GM18861 (cell line): ENCODE results near the gene ERP44.
"Not testable (repeated sequence)": the region's sequence is repeated elsewhere in the genome, so short reads cannot be mapped to it uniquely, and the experiment has no call there.

Source experiments
- ATAC-seq: cut with Tn5 transposase; IDR thresholded peaks from one replicate; pipeline ENCODE4 v1.9.1; 2021; ENCODE audit not compliant: unreplicated experiment

The ERP44 gene

DNA sequence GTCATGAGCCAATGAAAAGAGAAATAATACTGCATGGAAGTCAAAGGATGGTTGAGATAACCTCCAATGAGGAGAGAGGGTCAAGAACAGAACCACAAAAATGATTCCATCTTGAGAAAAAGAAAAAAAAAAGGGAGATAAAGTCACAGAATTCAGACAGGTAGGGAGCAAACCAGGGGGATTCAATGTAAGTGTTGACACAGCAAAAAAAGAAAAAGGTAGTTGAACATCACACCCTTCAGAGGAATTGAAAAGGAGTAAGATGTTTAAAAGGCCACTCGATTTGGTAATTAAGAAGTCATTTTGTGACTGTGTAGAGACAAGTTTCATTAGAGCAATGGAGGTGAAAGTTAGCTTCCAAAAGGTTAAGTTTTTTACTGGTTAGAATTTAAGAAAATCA is 79.3 kb downstream of the ERP44 start:
- no peak for ATAC-seq

DNA sequence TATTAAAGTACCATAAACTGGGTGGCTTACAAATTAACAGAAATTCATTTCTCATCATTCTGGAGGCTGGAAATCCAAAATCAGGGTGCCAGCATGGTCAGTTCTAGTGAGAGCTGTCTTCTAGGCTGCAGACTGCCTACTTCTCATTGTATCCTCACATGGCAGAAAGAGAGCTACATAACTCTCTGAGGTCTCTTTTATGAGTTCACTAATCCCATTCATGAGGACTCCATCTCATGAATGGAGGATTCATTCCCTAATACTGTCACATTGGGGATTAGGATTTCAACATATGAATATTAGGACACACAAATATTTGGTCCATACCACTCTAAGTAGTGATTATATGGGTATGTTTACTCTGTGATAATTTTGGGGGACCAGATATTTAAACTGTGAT is 84.0 kb downstream of the ERP44 start:
- ATAC-seq, result no peak

DNA sequence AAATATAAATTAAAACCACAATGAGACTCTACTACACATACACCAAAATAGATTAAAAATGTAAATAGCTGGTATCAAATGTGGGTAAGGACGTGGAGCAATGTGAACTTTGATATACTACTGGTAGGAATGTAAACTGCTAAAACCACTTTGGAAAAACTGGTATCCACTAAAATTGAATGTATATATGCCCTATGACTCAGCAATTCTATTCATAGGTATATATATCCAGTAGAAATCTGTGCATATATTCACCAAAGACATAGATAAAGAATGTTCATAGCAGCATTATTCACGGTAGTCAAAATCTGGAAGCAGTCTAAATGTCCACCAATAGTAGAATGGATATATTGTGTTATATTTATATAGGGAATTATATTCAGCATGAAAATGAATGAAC is 85.2 kb downstream of the ERP44 start:
- ATAC-seq, result no peak

DNA sequence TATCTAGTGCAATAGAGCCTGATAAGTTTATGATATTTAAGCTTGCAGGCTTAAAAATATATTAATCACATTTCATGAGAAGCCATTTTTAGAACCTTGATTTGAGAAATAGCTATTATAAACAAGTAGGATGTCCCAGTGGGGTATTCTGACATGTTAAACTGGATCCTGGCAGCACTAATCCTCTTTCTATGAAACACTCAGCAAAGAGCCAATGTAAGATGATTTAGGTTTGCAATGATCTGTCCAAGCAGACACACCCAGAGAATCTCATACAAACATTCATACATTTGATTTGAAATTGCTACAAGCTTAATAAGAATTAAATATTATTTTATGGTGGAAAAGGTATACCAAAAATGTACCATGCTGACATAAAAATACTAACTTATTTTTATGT is 86.5 kb downstream of the ERP44 start:
- no peak for ATAC-seq

DNA sequence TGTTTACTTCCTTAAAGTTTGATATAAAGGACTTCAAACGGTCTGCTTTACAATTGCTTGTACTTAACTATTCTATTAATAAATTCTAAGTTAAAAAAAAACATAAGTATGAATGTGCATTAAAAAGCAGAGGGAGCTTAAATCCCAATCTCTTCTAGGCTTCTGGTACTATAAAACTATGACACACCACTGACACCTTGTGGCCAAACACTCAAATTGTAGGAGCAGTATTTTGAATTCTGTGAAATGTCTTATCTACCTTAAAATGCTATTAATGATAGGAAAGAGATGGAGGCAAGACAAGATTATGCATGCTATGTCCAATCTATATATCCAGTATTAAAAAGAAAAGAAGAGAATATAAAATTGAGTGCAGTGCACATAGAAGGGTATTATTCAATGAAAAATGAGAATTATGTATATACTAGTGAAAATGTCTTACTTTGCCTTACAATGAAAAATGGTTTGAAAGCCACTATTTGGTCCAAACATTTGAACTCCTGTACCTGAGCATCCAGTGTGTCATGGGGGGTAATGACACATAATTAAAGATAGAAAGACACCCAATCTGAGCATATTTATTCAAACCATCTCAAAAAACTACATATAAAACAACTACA is 87.6 kb downstream of the ERP44 start:
- ATAC-seq, result no peak

DNA sequence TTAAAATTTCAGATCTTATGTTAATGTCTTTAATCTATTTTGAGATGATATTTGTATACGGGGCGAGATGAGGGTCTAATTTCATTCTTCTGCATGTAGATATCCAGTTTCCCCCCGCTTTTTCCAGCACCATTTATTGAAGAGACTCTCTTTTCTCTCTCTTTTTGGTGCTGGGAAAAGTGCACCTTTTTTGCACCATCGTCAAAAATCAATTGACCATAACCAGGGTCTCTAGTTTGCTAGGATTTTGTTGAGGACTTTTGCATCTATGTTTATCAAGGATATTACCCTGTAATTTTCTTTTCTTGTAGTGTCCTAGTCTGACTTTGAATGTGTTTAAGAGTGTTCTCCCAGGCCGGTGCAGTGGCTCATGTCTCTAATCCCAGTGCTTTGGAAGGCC is 99.0 kb downstream of the ERP44 start:
- no peak for ATAC-seq

DNA sequence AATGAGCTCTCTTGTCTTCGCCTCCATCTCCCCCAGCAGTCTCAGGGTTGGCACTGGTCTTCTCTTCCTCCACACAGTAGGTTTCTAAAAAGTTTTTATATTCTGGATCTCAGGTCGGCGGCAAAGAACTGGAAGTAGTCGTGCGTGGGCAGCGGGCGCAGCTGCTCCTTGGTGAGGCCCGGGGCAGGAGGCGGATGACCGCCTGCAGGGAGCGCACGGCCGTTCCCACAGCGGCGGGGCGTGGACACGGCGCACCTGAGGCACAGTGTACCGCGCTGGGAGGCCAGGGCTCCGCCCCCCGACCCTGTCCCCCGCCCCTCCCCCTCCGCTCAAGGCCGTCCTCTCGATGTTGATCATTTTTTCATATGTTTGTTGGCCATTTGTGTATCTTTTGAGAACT is 99.9 kb downstream of the ERP44 start:
- no peak for ATAC-seq

DNA sequence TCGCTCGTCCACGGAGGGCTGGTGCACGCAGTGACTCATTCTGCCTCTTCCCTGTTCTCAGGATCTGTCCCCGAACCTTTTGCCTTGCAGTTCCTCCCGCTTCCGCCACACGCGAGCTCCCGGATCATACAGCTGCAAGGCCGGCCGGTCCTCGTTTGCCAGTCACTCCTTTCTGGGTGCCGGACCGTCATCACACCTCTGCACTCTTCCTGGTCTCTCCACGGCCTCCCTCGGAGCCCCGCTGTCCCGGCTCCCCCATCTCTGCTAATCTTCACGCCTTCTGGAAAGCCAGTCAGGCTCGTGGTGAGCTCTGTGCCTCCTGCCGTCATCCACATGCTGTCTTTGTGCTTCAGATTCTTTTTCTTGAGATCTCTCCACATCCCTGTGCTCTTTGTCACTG is 100.5 kb downstream of the ERP44 start:
- no peak for ATAC-seq

DNA sequence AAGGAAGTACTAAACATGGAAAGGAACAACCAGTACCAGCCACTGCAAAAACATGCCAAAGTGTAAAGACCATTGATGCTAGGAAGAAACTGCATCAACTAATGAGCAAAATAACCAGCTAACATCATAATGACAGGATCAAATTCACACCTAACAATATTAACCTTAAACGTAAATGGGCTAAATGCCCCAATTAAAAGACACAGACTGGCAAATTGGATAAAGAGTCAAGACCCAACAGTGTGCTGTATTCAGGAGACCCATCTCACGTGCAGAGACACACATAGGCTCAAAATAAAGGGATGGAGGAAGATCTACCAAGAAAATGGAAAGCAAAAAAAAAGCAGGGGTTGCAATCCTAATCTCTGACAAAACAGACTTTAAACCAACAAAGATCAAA is 108.3 kb downstream of the ERP44 start:
- ATAC-seq, result not testable (repeated sequence)

DNA sequence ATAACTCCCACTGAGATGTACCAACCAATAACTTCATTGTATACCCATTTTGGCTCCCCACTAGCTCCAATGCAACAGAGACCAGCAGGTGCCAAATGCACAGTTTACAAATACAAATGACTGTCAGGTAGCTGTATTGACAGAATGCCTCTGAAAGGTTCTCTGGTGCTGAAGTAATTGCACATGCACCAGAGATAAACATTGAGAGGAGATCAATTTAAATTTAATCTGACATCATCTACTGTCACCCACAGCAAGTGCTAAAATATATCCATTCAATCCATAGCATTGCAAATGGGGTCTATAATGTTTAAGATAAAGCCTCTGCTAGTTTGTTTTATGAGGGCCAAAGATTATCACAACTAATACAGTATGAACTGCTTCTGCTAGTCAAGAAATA is 112.2 kb downstream of the ERP44 start:
- no peak for ATAC-seq

DNA sequence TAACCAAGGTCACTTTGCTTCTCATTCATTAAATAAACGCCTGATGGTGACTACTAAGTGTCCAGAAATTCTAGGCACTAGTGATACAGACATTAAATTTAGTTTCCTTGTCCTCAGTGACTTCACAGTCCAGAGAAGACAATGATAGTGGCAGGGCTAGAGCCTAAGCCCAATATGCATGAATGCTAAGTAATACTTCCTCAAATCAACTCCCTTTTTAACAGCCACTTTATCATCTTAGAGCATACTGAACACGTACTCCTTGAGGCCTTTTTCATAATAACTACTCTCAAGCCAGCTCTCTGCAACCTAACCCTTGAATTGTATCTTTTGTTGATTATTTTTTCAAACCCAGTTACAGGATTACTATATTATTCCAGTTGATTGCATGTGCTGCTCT is 118.2 kb downstream of the ERP44 start:
- ATAC-seq, result no peak

DNA sequence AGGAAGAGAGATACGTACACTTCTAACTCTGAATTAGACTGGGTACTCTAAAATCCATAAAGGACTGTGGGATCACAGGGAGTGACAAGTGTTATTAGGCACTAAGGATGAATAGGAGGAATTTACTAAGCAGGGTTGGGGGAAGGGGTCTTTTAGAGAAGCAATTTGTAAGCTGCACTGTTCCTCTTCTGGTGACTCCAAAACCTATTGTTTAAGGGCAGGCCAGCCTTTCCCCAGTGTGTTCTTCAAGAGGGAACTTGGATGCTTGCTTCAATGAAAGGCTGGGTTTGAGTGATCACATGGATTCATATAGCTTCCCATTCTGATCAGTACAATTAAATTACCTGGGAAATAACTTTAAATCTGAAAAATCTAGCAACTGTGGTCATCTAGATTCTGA is 120.6 kb downstream of the ERP44 start:
- ATAC-seq, result no peak

DNA sequence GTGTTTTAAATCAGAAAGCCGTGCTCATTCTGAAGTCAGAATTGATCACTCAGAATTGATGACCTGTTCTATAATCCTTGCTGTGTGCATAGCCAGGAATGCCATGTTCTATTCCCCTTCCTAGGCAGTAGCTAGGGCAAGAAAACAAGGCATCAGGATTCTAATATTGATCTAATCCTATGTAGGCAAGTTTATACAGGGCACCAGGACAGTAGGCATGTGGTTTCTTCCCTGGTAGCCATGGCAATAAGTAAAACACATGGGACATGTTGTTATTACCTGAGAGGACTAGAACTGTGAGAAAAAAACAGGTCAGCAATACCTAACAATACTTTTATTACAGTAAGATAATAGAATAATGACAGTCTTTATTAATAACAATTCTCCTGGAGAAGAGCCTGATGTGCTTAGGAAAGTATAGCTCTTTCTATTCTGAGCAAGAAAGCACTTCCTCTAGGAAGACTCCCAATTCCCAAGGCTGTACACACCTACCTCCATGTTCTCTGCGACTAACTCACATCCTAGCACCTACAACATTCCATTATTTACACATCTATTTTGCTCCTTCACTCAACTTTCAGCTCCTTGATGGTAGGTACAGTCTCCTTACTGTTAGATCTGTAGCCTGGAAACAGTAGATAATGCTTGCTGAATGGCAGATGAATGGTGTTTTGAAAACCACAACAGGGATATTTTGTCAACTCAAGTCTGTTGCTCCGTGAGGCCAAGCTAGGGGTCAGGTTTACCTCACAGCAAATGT is 121.6 kb downstream of the ERP44 start:
- ATAC-seq, result no peak

DNA sequence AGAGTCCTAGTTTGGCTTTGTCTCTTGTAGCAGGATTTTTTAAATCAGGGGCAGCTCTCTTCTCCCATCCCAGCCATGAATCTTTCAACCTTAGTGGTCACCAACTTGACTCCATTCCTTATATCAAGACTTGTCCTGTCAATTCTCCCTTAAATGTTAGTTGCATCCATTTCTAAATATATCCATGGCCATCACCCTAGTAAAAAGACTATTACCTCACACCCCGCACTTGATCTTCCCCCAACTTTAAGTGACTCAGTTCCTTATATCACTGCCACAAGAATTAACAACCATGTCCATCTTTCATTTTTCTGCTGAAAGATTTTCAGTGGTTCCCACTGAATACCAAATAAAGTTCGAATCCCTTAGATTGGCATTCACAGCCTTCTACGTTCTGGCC is 125.3 kb downstream of the ERP44 start:
- no peak for ATAC-seq

DNA sequence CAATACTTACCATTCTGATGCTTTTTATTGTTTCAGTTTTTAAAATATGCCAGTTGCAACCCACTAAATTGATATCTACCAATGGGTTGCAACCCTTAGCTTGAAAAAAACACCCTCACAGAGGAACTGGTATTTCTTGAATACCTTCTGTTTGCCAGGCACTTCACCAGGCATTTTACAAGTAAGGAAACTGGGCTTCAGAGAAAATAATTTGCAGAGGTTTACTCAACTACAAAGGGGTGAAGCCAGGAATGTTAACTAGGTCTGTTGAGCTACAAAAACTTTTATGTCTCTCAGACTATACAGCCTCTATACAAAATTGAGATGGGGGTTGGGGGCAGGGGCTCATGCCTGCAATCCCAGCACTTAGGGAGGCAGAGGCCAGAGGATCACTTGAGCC is 127.4 kb downstream of the ERP44 start:
- ATAC-seq, result no peak

DNA sequence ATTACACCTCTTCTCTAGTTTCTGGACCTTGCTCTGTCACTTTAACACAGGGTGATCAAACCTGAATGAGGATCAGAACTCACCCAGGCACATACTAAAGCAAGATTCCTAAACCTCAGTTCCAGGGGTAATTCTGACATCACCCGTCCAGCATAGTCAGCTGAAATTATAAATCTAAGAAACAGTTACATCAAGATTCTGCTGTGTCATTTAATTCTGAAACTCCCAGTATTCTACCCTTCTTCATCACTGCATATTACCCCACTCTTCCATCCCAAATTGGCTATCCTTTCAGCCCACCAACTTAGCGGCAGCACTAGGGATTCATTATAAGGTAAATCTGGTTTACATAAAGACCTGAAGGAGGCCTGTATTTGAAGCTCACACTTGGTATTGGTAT is 128.3 kb downstream of the ERP44 start:
- ATAC-seq, result no peak

DNA sequence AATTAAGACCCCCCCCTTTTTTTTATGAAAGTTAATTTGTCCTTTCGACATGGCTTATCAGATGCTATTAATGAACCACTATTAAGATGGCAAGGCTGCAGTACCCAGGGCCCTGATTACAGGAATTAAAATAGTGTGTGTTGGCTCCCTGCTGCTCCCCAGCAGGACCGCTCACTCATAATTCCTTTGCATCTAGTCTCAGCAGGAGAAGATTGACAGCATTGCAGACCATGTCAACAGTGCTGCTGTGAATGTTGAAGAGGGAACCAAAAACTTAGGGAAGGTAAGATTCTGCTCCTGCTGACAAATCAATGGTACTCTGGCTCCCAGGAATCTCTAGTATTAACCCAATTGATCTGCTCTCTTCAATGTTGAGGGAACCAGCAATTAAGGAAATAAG is 131.3 kb downstream of the ERP44 start:
- no peak for ATAC-seq

DNA sequence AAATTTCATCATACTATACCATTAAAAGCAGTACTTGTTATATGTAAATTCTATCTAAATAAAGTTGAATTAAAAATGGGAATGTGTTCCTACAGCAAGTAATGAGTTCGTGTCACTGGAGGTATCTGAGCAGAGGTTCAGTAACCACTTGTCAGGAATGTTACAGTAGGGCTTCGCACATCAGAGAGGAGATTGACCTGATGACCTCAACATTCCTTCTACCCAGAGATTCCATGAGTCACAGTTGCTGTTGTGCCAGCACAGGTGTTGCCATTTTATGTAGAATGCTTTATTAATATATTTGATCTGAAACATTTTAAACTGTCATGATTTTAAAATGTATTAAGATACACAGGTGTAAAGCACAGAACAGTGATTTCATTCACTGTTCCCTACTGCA is 132.1 kb downstream of the ERP44 start:
- no peak for ATAC-seq

DNA sequence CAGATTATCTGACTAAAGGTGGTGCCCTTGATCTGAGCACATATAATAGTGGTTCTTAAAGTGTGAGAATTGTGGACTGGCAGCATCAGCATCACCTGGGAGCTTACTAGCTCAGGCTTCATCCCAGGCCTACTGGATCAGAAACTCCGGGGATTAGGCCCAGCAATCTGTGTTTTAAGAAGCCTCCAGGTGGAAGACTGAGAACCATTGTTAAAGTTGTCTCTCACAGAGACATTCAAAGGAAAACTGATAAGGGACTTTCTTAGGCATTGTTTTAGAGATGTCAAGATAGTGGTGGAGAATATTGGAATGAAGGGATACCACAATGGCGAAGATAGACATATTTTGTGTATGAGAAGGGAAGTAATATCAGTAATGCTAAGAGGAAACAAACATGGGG is 132.8 kb downstream of the ERP44 start:
- no peak for ATAC-seq

DNA sequence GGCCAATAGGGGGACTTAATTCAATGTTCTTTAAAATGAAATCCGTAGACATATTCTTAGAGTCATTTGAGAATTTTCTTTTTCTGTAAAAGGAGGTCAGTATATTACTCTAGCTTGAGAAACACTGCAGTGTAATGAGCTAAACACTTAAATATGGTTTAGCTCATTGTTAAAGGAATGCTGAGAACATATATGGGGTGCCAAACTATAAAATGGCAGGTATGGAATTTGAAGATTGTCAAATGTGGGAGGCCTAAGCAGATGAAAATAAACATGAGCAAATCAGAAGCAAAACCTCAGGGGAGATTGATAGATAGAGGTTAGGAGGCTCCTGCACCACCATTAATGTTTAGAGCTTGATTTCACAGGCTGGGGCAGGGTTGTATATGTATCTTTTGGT is 134.5 kb downstream of the ERP44 start:
- ATAC-seq, result no peak

DNA sequence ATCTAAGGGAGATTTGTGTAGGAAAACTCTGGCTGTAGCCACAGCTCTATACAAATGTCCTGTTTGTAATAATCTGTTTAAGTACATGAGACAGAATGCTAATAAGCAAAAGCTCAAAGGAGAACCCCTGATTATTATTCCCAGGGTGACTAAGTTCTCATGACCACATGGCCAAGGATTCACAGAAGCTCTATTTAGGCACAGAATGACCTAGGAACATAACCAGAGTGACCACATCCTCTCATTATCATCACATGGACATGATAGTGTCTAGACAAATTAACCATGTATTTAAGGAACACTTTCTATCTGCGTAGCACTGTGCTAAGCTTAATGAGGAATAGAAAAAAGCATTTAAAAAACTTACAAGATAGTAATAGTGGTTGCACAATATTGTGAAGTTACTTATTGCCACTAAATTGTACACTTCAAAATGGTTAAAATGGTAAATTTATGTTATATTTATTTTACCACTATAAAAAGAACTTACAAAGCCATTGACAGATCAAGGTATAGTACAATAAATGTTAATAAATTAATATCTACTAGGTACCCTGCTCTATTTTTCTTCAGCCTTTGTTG is 136.0 kb downstream of the ERP44 start:
- no peak for ATAC-seq

DNA sequence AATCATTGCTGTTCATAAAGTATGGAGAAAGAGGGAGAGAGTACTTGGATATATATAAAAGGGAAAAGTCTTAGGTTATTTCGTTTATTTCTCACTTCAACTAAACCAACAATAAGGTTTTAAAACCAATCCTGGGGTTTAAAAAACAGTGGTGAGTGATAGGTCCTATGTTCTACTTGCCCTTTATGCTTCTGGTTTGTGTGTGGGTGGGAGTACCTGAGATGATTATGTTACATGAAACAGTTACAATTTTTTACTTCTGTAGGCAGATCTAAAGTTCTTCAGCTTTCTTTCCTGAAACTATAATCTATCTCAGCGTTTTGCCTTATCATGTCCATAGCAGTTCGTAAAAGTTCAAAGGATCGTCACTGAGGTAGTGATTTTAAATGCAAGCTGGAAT is 143.2 kb downstream of the ERP44 start:
- ATAC-seq, result no peak

DNA sequence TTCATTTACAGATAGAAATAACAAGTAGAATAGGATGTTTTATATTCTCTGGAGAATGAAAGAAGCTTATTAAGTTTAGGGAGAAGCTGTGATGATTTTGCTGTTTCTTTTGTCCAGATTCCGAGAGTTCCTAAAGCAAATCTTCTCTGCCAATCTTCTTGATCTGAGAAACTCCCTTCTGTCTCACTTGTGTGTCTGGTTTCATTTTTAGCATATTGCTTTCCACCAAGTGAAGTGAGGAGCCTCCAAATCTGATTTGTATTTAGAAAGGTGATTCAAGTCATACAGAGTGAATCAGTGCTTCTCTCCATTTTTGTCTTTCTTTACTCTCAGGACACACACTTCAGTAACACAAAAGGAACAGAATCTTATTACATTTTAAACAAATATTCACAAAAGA is 144.0 kb downstream of the ERP44 start:
- ATAC-seq, result peak; percentile 54
